Body of pancreas (tissue), 4 donors: ENCODE data around the gene MNT. TPM values are rescaled to one million over a fixed set of nuclear protein-coding genes. Genes with fewer than 3 reads are reported as not detected.

ENCODE experiments used
- ATAC-seq: fragments of 150-250 bp; one replicate; pipeline ENCODE4 v1.9.1; 2016
- DNase-seq, 4 donors: peaks; one replicate each; pipeline ENCODE4 v3.0.0-alpha.2; 2019
- H3K27ac ChIP-seq, 4 donors: fragments of 200-600 bp; sonication (generic); 1 replicate in 3 of 4; 2 replicates in 1 of 4; pipeline versions ENCODE4 v1.5.1 to v1.6.1; 2016 to 2019; ENCODE audit warnings: mild to moderate bottlenecking in 1 of 4, mixed read lengths in 1 of 4, moderate library complexity in 1 of 4
- H3K27me3 ChIP-seq, 2 donors: fragments of 200-600 bp; sonication (generic); one replicate each; pipeline ENCODE4 v1.6.0; 2016; ENCODE audit warnings: mild to moderate bottlenecking in 1 of 2
- H3K36me3 ChIP-seq, 2 donors: fragments of 200-600 bp; sonication (generic); replicated peaks in 1 of 2; 2 replicates each; pipeline ENCODE4 v1.5.1; 2016; ENCODE audit warnings: low read depth in 2 of 2; ENCODE audit not compliant: insufficient read depth in 1 of 2
- H3K4me1 ChIP-seq: fragments of 200-600 bp; sonication (generic); one replicate; pipeline ENCODE4 v1.6.0; 2016
- H3K4me3 ChIP-seq, 2 donors: fragments of 200-600 bp; sonication (generic); 1 replicate in 1 of 2; 2 replicates in 1 of 2; pipeline ENCODE4 v1.5.1; 2016 to 2019
- H3K9me3 ChIP-seq, 3 donors: fragments of 200-600 bp; sonication (generic); 1 replicate in 2 of 3; 2 replicates in 1 of 3; pipeline ENCODE4 v1.5.1; 2016
- CTCF ChIP-seq, 7 experiments: fragments of 450-650 bp in 4 of 7; fragments of 200-600 bp in 3 of 7; sonication (generic) in 3 of 7; IDR thresholded peaks; one replicate each; pipeline ENCODE4 v1.5.1; 2016 to 2019; ENCODE audit warnings: antibody characterized with exemption in 7 of 7
- POLR2A ChIP-seq, 3 donors: fragments of 450-650 bp; IDR thresholded peaks; one replicate each; pipeline ENCODE4 v1.6.1; 2016; ENCODE audit warnings: antibody characterized with exemption in 3 of 3, mild to moderate bottlenecking in 2 of 3
- WGBS, 2 donors: methylation state at CpG; one replicate each; pipeline ENCODE4 v1.1.5; 2017; 5-methylcytosine and 5-hydroxymethylcytosine counted together
- intact Hi-C: fragments of 100-400 bp; cut with DNase I; formaldehyde crosslinking; loops from one replicate; pipeline ENCODE4 v1.15.1; 2023
- total RNA-seq, 2 donors: library from RNA; depleted of rRNA; stranded (reverse); fragments of >200 nt; gene quantifications; one replicate each; pipeline ENCODE4 v1.1.0, GENCODE V29; 2016

The MNT gene
- total RNA-seq, 2 donors from 2014 or later, result 5.4 to 12.2 TPM

GRCh38 chr17:2337544-2338314 is 63.1 kb downstream of the MNT start:
- intact Hi-C loops, result no loop called here

GRCh38 chr17:2336852-2337543 is 63.9 kb downstream of the MNT start, which contains the start of gene SGSM2:
Gene SGSM2 (plus strand): TSS chr17:2337501. CDS start chr17:2337689, 188 bp downstream.
- Histone ChIP-seq H3K4me3 (peak within 1 kb of the TSS; percentile 94 to 95), H3K9me3 (no peaks in the 10 kb centered on the region), H3K27ac (peak within 1 kb of the TSS; percentile 68 to 88 (median 82)), H3K4me1 (peaks cover 19% of the 10 kb centered on the region), H3K36me3 (peaks cover 0 to 15% of the 10 kb centered on the region in 2 donors), H3K27me3 (no peaks in the 10 kb centered on the region)
- TF ChIP-seq POLR2A (IDR thresholded peaks at IDR 0.05) (no peak), CTCF (IDR thresholded peaks at IDR 0.05) (no peak)
- DNase-seq (peak; percentile 59 to 66 (median 64)), ATAC-seq (peak; percentile 66)
- WGBS, 2 donors, result 0 to 4% methylated on average over 27 to 62 of the region's 77 CpGs
- intact Hi-C loops, result no loop called here

More at GRCh38 chr17:2337544-2338314, 63.1 kb downstream of the MNT start:
- Histone ChIP-seq H3K36me3 (peaks cover 0 to 13% of the 10 kb centered on the region in 2 donors), H3K27me3 (no peaks in the 10 kb centered on the region), H3K27ac (peak overlapping the region; percentile 68 to 88 (median 82)), H3K4me3 (peak overlapping the region; percentile 94 to 95), H3K9me3 (no peaks in the 10 kb centered on the region), H3K4me1 (peaks cover 19% of the 10 kb centered on the region)
- WGBS, 2 donors, result 0 to 2% methylated on average over 41 to 90 of the region's 92 CpGs
- ATAC-seq, result peak; percentile 66
- TF ChIP-seq POLR2A (IDR thresholded peaks at IDR 0.05) (peak; percentile 36 to 60 (median 37)), CTCF (IDR thresholded peaks at IDR 0.05) (peak in 1 of 7 experiments; percentile 17)
- peak; percentile 65 to 80 (median 72) for DNase-seq

- intact Hi-C loops, result no loop called here
- 0% methylated on average over 25 to 48 of the region's 48 CpGs for WGBS, 2 donors
- no peaks in the 10 kb centered on the region for H3K9me3 ChIP-seq
These were observed 64.5 kb downstream of the MNT start, which contains the start of gene TSR1 for GRCh38 chr17:2336215-2336851. Gene TSR1 (minus strand): TSS chr17:2336457. CDS start chr17:2336427, 30 bp downstream.

More at GRCh38 chr17:2336215-2336851, 64.5 kb downstream of the MNT start, which contains the start of gene TSR1:
- DNase-seq (peak; percentile 89 to 93 (median 90)), ATAC-seq (peak; percentile 91)
- H3K27ac ChIP-seq, result peak within 1 kb of the TSS; percentile 68 to 88 (median 82)
- TF ChIP-seq CTCF (IDR thresholded peaks at IDR 0.05) (peak in 5 of 7 experiments; percentile 11 to 33 (median 28)), POLR2A (IDR thresholded peaks at IDR 0.05) (peak; percentile 76 to 89 (median 88))
- H3K4me1 ChIP-seq, result peaks cover 19% of the 10 kb centered on the region
- H3K36me3 ChIP-seq, result peaks cover 0 to 16% of the 10 kb centered on the region in 2 donors
- peak within 1 kb of the TSS; percentile 72 to 95 for H3K4me3 ChIP-seq
- no peaks in the 10 kb centered on the region for H3K27me3 ChIP-seq
